Embryonic facial prominence (tissue), 1 donor: ENCODE results near the gene BZW2.

Experiments
- DNase-seq: peaks from one replicate; pipeline ENCODE4 v3.0.0-alpha.2; 2016; ENCODE audit errors: extremely low spot score

The BZW2 gene

GRCh38 chr7:16718111-16718656, 72.2 kb downstream of the BZW2 start:
- no peak for DNase-seq

GRCh38 chr7:16719699-16720098, 73.7 kb downstream of the BZW2 start:
- DNase-seq: no peak

GRCh38 chr7:16721541-16721940, 75.6 kb downstream of the BZW2 start:
- no peak for DNase-seq

GRCh38 chr7:16724344-16724743, 78.4 kb downstream of the BZW2 start:
- DNase-seq: no peak

- no peak for DNase-seq
These were observed 80.2 kb downstream of the BZW2 start for GRCh38 chr7:16726189-16726588.

GRCh38 chr7:16727736-16728135, 81.8 kb downstream of the BZW2 start:
- no peak for DNase-seq

GRCh38 chr7:16728811-16729210, 82.8 kb downstream of the BZW2 start:
- DNase-seq: no peak

- DNase-seq: no peak
These were observed 83.6 kb downstream of the BZW2 start for GRCh38 chr7:16729541-16729940.

- no peak for DNase-seq
These were observed 85.0 kb downstream of the BZW2 start for GRCh38 chr7:16730937-16731336.

GRCh38 chr7:16732828-16733227, 86.8 kb downstream of the BZW2 start:
- no peak for DNase-seq

- no peak for DNase-seq
These were observed 88.3 kb downstream of the BZW2 start for GRCh38 chr7:16734148-16734726.

- DNase-seq: no peak
These were observed 89.0 kb downstream of the BZW2 start for GRCh38 chr7:16735020-16735419.

GRCh38 chr7:16738011-16738688, 92.2 kb downstream of the BZW2 start:
- no peak for DNase-seq

GRCh38 chr7:16739863-16740622, 94.1 kb downstream of the BZW2 start:
- no peak for DNase-seq

- DNase-seq: no peak
These were observed 94.6 kb downstream of the BZW2 start for GRCh38 chr7:16740623-16740953.

- no peak for DNase-seq
These were observed 95.0 kb downstream of the BZW2 start for GRCh38 chr7:16740996-16741395.

- no peak for DNase-seq
These were observed 95.7 kb downstream of the BZW2 start for GRCh38 chr7:16741676-16742075.

- DNase-seq: no peak
These were observed 96.6 kb downstream of the BZW2 start for GRCh38 chr7:16742547-16742946.

GRCh38 chr7:16743236-16743635, 97.3 kb downstream of the BZW2 start:
- DNase-seq: no peak

- no peak for DNase-seq
These were observed 98.7 kb downstream of the BZW2 start for GRCh38 chr7:16744518-16745250.

GRCh38 chr7:16745645-16746044, 99.7 kb downstream of the BZW2 start:
- no peak for DNase-seq

- no peak for DNase-seq
These were observed 101.1 kb downstream of the BZW2 start for GRCh38 chr7:16747102-16747501.
